OCI-LY3 (cell line): ENCODE results near the gene KRT2.

Experiments
- H2AFZ ChIP-seq: fragments of 200-600, 300-600 bp; shearing (Covaris generic); 2 replicates; pipeline ENCODE4 v1.6.0; 2014; ENCODE audit warnings: antibody characterized with exemption, low read depth, low read length
- H3K27ac ChIP-seq: fragments of 200-600, 300-600 bp; sonication (generic); 2 replicates; pipeline ENCODE4 v1.5.1; 2014; ENCODE audit warnings: mild to moderate bottlenecking, low read length, moderate library complexity, mixed read lengths
- H3K27me3 ChIP-seq: fragments of 200-600, 300-600 bp; sonication (generic); 2 replicates; pipeline ENCODE4 v1.6.1; 2014; ENCODE audit warnings: low read depth, low read length, mixed read lengths
- H3K36me3 ChIP-seq: fragments of 200-600, 300-600 bp; sonication (generic); replicated peaks from 2 replicates; pipeline ENCODE3; 2014; ENCODE audit warnings: low read depth, low read length, mixed read lengths
- H3K4me1 ChIP-seq: fragments of 300-600, 200-600 bp; sonication (generic); 2 replicates; pipeline ENCODE4 v1.6.1; 2014; ENCODE audit warnings: low read length, mixed read lengths
- H3K4me2 ChIP-seq: fragments of 200-600, 300-600 bp; sonication (generic); 2 replicates; pipeline ENCODE4 v1.6.1; 2014; ENCODE audit warnings: low read length, mixed read lengths
- H3K4me3 ChIP-seq: fragments of 300-600, 200-600 bp; sonication (generic); 2 replicates; pipeline ENCODE4 v1.5.1; 2014; ENCODE audit warnings: antibody characterized with exemption, mild to moderate bottlenecking, low read length, moderate library complexity
- H3K79me2 ChIP-seq: fragments of 300-600, 200-600 bp; shearing (Covaris generic); 2 replicates; pipeline ENCODE4 v1.6.1; 2014; ENCODE audit warnings: mild to moderate bottlenecking, low read length, mixed read lengths
- H3K9ac ChIP-seq: fragments of 300-600, 200-600 bp; shearing (Covaris generic); 2 replicates; pipeline ENCODE4 v1.6.0; 2014; ENCODE audit warnings: mild to moderate bottlenecking, low read length, moderate library complexity
- H3K9me3 ChIP-seq: fragments of 200-600, 300-600 bp; shearing (Covaris generic); 2 replicates; pipeline ENCODE4 v1.6.1; 2014; ENCODE audit warnings: low read length, mixed read lengths; ENCODE audit not compliant: insufficient read depth
- H4K20me1 ChIP-seq: fragments of 200-600, 300-600 bp; sonication (generic); 2 replicates; pipeline ENCODE4 v1.6.1; 2016; ENCODE audit warnings: low read length, mixed read lengths; ENCODE audit not compliant: insufficient read depth
- EZH2phosphoT487 ChIP-seq: fragments of 200-600 bp; shearing (Covaris generic); IDR thresholded peaks from 2 replicates; pipeline ENCODE4 v1.6.1; 2018; ENCODE audit warnings: antibody characterized with exemption, mixed run types, low read depth
- TF ChIP-seq, protein P1 (sequence below): fragments of 200-600, 300-600 bp; sonication (generic); IDR thresholded peaks from 2 replicates; pipeline ENCODE4 v1.5.1; 2014; ENCODE audit warnings: antibody characterized with exemption, low read length, low read depth

The KRT2 gene

DNA sequence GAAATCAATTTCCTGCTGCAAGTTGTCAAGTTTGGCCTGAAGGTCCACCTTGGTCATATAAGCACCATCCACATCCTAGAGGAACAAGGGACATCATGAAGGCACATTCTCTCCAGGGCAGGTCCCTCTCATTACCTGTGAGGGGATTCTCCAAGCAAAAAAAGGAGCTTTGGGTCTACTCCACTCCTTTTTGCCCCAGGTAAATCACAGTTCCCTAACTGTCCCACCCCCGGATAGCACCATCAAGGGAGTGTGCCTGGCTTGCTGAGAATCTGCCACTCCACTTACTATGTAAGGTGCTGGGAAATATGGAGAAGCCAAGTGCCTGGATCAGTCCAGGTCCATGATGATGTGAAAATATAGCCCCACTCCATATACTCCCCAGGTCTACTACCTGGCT is 25.7 kb upstream of the KRT2 start:
- Histone ChIP-seq H3K36me3 (no peaks in the 10 kb centered on the region), H3K79me2 (no peaks in the 10 kb centered on the region), H3K27me3 (peaks cover 65% of the 10 kb centered on the region), H3K4me1 (no peaks in the 10 kb centered on the region), H3K27ac (no peak overlapping the region), H2AFZ (no peak overlapping the region), H3K4me2 (no peak overlapping the region), H3K4me3 (no peak overlapping the region), H3K9me3 (no peaks in the 10 kb centered on the region), H4K20me1 (no peaks in the 10 kb centered on the region), H3K9ac (no peak overlapping the region)
- TF ChIP-seq, protein P1, sequence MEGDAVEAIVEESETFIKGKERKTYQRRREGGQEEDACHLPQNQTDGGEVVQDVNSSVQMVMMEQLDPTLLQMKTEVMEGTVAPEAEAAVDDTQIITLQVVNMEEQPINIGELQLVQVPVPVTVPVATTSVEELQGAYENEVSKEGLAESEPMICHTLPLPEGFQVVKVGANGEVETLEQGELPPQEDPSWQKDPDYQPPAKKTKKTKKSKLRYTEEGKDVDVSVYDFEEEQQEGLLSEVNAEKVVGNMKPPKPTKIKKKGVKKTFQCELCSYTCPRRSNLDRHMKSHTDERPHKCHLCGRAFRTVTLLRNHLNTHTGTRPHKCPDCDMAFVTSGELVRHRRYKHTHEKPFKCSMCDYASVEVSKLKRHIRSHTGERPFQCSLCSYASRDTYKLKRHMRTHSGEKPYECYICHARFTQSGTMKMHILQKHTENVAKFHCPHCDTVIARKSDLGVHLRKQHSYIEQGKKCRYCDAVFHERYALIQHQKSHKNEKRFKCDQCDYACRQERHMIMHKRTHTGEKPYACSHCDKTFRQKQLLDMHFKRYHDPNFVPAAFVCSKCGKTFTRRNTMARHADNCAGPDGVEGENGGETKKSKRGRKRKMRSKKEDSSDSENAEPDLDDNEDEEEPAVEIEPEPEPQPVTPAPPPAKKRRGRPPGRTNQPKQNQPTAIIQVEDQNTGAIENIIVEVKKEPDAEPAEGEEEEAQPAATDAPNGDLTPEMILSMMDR: no peak
- no peak for TF ChIP-seq EZH2phosphoT487

DNA sequence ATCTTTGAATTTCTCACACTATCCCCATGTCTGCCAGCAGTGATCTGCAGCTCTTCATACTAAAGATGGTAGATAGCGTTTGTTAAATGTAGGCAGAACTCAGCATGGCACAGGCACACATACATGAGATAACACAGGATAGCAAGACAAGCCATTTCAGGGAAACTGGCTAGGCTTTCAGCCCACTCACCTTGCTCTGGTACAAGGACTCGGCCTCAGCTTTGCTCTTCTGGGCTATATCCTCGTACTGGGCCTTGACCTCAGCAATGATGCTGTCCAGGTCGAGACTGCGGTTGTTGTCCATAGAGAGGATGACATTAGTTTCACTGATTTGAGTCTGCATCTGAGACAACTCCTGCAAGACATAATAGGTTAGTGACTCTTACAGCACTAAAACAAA is 25.1 kb upstream of the KRT2 start:
- Histone ChIP-seq H3K4me2 (no peak overlapping the region), H3K4me3 (no peak overlapping the region), H3K4me1 (no peaks in the 10 kb centered on the region), H3K27ac (no peak overlapping the region), H3K27me3 (peaks cover 63% of the 10 kb centered on the region), H3K9ac (no peak overlapping the region), H3K9me3 (no peaks in the 10 kb centered on the region), H3K36me3 (no peaks in the 10 kb centered on the region), H2AFZ (no peak overlapping the region), H4K20me1 (no peaks in the 10 kb centered on the region), H3K79me2 (no peaks in the 10 kb centered on the region)
- TF ChIP-seq, protein P1: no peak
- TF ChIP-seq EZH2phosphoT487: no peak

DNA sequence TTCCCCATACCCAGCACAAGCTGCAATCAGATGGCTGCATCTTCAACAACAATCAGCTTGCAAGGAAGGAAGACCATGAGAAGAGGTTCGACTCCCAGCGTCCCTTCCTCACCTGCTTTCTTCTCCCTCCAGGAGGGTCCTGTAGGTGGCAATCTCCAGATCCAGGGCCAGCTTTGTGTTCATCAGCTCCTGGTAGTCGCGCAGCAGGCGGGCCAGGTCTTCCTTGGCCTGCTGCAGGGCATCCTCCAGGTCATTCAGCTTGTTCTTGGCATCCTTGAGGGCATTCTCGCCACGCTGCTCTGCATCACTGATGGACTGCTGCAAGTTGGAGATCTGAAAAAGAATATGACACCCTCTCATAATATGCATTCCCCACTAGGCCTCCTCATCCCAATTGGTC is 24.2 kb upstream of the KRT2 start:
- no peaks in the 10 kb centered on the region for H3K9me3 ChIP-seq
- no peak overlapping the region for H3K4me2 ChIP-seq
- H3K4me3 ChIP-seq: no peak overlapping the region
- H3K79me2 ChIP-seq: no peaks in the 10 kb centered on the region
- H3K27ac ChIP-seq: no peak overlapping the region
- H2AFZ ChIP-seq: no peak overlapping the region
- no peaks in the 10 kb centered on the region for H3K4me1 ChIP-seq
- H3K36me3 ChIP-seq: no peaks in the 10 kb centered on the region
- H4K20me1 ChIP-seq: no peaks in the 10 kb centered on the region
- H3K27me3 ChIP-seq: peaks cover 64% of the 10 kb centered on the region
- TF ChIP-seq, protein P1: no peak
- no peak for TF ChIP-seq EZH2phosphoT487
- H3K9ac ChIP-seq: no peak overlapping the region

DNA sequence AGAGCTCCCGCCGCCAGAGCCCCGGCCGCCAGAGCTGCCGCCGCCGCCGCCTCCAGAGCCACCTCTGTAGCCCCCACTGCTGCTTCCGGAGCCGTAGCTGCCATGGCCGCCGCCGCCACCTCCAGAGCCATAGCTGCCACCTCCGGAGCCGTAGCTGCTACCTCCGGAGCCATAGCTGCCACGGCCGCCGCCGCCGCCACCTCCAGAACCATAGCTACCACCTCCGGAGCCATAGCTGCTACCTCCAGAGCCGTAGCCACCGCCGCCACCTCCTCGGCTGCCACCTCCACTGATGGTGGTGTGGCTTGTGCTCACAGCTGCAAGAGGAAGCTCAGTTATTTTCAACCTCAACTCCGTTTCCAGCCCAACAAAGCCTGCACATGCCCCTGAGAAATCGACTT is 23.3 kb upstream of the KRT2 start:
- no peaks in the 10 kb centered on the region for H3K4me1 ChIP-seq
- no peak overlapping the region for H3K4me2 ChIP-seq
- no peaks in the 10 kb centered on the region for H3K36me3 ChIP-seq
- H4K20me1 ChIP-seq: no peaks in the 10 kb centered on the region
- H2AFZ ChIP-seq: no peak overlapping the region
- H3K9me3 ChIP-seq: no peaks in the 10 kb centered on the region
- TF ChIP-seq, protein P1: no peak
- no peak for TF ChIP-seq EZH2phosphoT487
- no peak overlapping the region for H3K4me3 ChIP-seq
- peaks cover 64% of the 10 kb centered on the region for H3K27me3 ChIP-seq
- H3K27ac ChIP-seq: no peak overlapping the region
- no peaks in the 10 kb centered on the region for H3K79me2 ChIP-seq
- H3K9ac ChIP-seq: no peak overlapping the region
